ENCODE data around the gene ZRANB1.

The ZRANB1 gene

DNA sequence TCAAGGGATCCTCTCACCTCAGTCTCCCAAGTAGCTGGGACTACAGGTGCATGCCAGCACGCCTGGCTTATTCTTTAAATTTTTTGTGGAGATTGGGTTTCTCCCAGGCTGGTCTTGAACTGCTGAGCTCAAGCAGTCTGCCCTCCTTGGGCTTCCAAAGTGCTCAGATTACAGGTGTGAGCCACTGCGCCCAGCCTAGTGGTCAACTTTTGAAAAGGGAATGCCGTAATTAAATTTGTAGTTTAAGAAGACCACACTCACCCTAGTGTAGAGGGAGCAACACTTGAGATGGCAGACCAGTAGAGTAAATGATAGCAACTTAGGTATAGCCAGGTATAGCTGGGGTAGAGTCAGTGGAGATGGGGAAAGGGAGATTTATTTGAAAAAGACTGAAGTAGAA, 17.6 kb downstream of the ZRANB1 start:
- no peak for DNase-seq
- Histone ChIP-seq H3K36me3 (ENCODE audit: control insufficient read depth in 4 of 4, insufficient read depth in 4 of 4, low read length in 3 of 4) (peaks cover 0 to 2% (median 0%) of the 10 kb centered on the region in 4 experiments), H3K27ac (ENCODE audit: insufficient read depth in 1 of 2, low read depth in 1 of 2, low read length in 2 of 2, poor library complexity in 1 of 2, severe bottlenecking in 2 of 2) (no peak overlapping the region), H3K9me3 (ENCODE audit: control extremely low read depth in 1 of 5, control insufficient read depth in 4 of 5, insufficient read depth in 2 of 5, low read depth in 1 of 5, low read length in 4 of 5) (no peaks in the 10 kb centered on the region), H3K4me3 (ENCODE audit: control insufficient read depth in 1 of 7, extremely low read depth in 1 of 7, insufficient read depth in 4 of 7, low read depth in 2 of 7, low read length in 6 of 7) (no peak overlapping the region), H3K27me3 (replicated peaks in 2 of 5; ENCODE audit: control insufficient read depth in 4 of 5, insufficient read depth in 5 of 5, low read length in 4 of 5) (no peaks in the 10 kb centered on the region), H3K4me1 (ENCODE audit: control extremely low read depth in 1 of 4, control insufficient read depth in 4 of 4, insufficient read depth in 4 of 4, low read length in 3 of 4) (peaks cover 4 to 14% (median 12%) of the 10 kb centered on the region in 4 experiments)
- CTCF ChIA-PET: no interaction called here
- POLR2A ChIA-PET: no interaction called here
- WGBS (ENCODE audit: insufficient coverage): 100% methylated on average over 1 of the region's 3 CpGs

DNA sequence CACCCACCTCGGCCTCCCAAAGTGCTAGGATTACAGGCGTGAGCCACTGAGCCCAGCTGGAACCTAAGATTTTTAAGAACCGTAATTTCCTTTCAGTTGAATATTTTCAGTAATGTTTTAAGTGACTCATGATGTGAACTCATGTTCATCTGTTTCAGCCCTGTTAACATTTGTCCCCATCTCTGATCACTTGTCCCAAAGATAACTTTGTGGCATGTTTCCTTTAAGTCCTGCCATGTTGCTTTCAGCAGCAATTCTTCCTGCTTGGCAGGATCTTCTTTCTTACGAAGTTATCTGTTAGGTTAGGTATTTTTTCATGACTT, 19.3 kb downstream of the ZRANB1 start:
- WGBS (ENCODE audit: insufficient coverage): 100% methylated on average over 1 of the region's 4 CpGs
- H3K4me3 ChIP-seq (ENCODE audit: control insufficient read depth in 1 of 7, extremely low read depth in 1 of 7, insufficient read depth in 4 of 7, low read depth in 2 of 7, low read length in 6 of 7): no peak overlapping the region
- peaks cover 4 to 14% (median 12%) of the 10 kb centered on the region in 4 experiments for H3K4me1 ChIP-seq (ENCODE audit: control extremely low read depth in 1 of 4, control insufficient read depth in 4 of 4, insufficient read depth in 4 of 4, low read length in 3 of 4)
- CTCF ChIA-PET: no interaction called here
- DNase-seq: no peak
- peaks cover 0 to 5% (median 2%) of the 10 kb centered on the region in 4 experiments for H3K36me3 ChIP-seq (ENCODE audit: control insufficient read depth in 4 of 4, insufficient read depth in 4 of 4, low read length in 3 of 4)
- no peak overlapping the region for H3K27ac ChIP-seq (ENCODE audit: insufficient read depth in 1 of 2, low read depth in 1 of 2, low read length in 2 of 2, poor library complexity in 1 of 2, severe bottlenecking in 2 of 2)
- POLR2A ChIA-PET: no interaction called here
- no peaks in the 10 kb centered on the region for H3K27me3 ChIP-seq (replicated peaks in 2 of 5; ENCODE audit: control insufficient read depth in 4 of 5, insufficient read depth in 5 of 5, low read length in 4 of 5)
- H3K9me3 ChIP-seq (ENCODE audit: control extremely low read depth in 1 of 5, control insufficient read depth in 4 of 5, insufficient read depth in 2 of 5, low read depth in 1 of 5, low read length in 4 of 5): no peaks in the 10 kb centered on the region

DNA sequence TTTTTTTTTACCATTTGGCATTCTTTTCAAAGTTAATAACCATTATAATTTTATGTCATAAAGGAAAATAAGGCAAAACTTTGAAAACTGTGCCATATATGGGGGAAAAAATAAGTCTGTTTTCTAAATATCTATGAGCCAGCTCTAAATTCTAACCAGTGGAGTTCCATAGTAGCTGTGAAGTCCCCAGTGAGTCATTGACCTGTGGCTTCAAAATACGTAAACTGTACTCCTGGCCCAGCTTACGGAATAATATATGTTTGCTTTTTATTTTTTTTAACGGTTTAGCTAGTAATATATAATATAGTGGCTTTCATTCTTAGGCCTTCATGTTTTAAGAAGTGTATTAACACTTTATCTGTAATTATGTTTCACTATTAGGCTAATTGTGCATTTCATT, 20.5 kb downstream of the ZRANB1 start:
- POLR2A ChIA-PET: no interaction called here
- H3K4me1 ChIP-seq (ENCODE audit: control extremely low read depth in 1 of 4, control insufficient read depth in 4 of 4, insufficient read depth in 4 of 4, low read length in 3 of 4): peaks cover 3 to 6% (median 4%) of the 10 kb centered on the region in 4 experiments
- DNase-seq: no peak
- CTCF ChIA-PET: interaction anchor here (0.6 to 1.0 kb wide), 3 partner anchors 9 to 41 kb away, joined by 3 to 4 read pairs (median 3); no protein-coding TSS in a partner anchor
- no peak overlapping the region for H3K27ac ChIP-seq (ENCODE audit: insufficient read depth in 1 of 2, low read depth in 1 of 2, low read length in 2 of 2, poor library complexity in 1 of 2, severe bottlenecking in 2 of 2)
- H3K4me3 ChIP-seq (ENCODE audit: control insufficient read depth in 1 of 7, extremely low read depth in 1 of 7, insufficient read depth in 4 of 7, low read depth in 2 of 7, low read length in 6 of 7): no peak overlapping the region
- WGBS (ENCODE audit: insufficient coverage): no CpG with 5 or more reads among the region's 3 CpGs
- H3K27me3 ChIP-seq (replicated peaks in 2 of 5; ENCODE audit: control insufficient read depth in 4 of 5, insufficient read depth in 5 of 5, low read length in 4 of 5): no peaks in the 10 kb centered on the region
- H3K36me3 ChIP-seq (ENCODE audit: control insufficient read depth in 4 of 4, insufficient read depth in 4 of 4, low read length in 3 of 4): peaks cover 0 to 15% (median 11%) of the 10 kb centered on the region in 4 experiments
- H3K9me3 ChIP-seq (ENCODE audit: control extremely low read depth in 1 of 5, control insufficient read depth in 4 of 5, insufficient read depth in 2 of 5, low read depth in 1 of 5, low read length in 4 of 5): no peaks in the 10 kb centered on the region

DNA sequence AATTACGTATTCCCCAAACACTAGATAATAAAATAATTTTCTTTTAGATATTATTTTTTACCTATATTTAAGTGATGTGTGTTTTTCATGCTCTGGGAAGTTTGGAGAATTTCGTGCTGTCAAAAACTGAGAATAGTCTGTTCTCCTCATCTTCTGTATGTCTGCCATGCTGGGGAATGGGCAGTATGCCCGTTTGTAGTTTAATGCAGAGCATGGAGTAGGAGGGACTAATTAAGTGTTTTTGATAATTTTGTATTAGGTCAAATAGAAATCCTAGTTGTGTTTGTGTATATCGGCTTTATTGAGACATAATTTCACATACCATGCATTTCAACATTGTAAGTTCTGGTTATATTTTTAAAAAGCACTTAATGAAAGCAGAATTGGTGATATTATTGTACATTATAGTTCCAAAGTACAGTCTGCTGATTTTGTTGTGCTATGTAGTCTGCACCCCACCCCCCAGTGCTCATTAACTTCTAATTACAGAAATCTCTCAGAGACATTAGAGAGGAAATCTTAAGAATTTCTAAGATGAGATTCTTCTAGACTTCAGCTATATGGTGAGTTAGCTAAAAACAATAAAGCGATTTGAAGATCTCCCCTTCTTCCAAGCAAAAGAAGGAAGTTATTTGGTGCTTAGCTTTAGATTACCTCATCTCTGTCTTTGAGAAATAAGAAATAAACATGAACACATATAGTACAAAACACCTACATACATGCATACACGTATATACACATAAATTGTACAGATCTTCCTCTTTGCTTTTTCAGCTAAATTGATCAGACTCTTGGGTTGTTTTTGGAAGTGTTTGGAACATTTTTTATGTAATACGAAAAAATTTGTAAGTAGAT, 22.2 kb downstream of the ZRANB1 start:
- POLR2A ChIA-PET: no interaction called here
- Histone ChIP-seq H3K27me3 (replicated peaks in 2 of 5; ENCODE audit: control insufficient read depth in 4 of 5, insufficient read depth in 5 of 5, low read length in 4 of 5) (no peaks in the 10 kb centered on the region), H3K36me3 (ENCODE audit: control insufficient read depth in 4 of 4, insufficient read depth in 4 of 4, low read length in 3 of 4) (peaks cover 0 to 28% (median 17%) of the 10 kb centered on the region in 4 experiments), H3K4me3 (ENCODE audit: control insufficient read depth in 1 of 7, extremely low read depth in 1 of 7, insufficient read depth in 4 of 7, low read depth in 2 of 7, low read length in 6 of 7) (no peak overlapping the region), H3K9me3 (ENCODE audit: control extremely low read depth in 1 of 5, control insufficient read depth in 4 of 5, insufficient read depth in 2 of 5, low read depth in 1 of 5, low read length in 4 of 5) (no peaks in the 10 kb centered on the region), H3K4me1 (ENCODE audit: control extremely low read depth in 1 of 4, control insufficient read depth in 4 of 4, insufficient read depth in 4 of 4, low read length in 3 of 4) (peaks cover 0 to 3% (median 0%) of the 10 kb centered on the region in 4 experiments), H3K27ac (ENCODE audit: insufficient read depth in 1 of 2, low read depth in 1 of 2, low read length in 2 of 2, poor library complexity in 1 of 2, severe bottlenecking in 2 of 2) (no peak overlapping the region)
- 94% methylated on average over 2 of the region's 7 CpGs for WGBS (ENCODE audit: insufficient coverage)
- no peak for DNase-seq
- CTCF ChIA-PET: interaction anchor here (1.1 kb wide), 1 partner anchor 9 kb away, joined by 3 read pairs; no protein-coding TSS in a partner anchor

DNA sequence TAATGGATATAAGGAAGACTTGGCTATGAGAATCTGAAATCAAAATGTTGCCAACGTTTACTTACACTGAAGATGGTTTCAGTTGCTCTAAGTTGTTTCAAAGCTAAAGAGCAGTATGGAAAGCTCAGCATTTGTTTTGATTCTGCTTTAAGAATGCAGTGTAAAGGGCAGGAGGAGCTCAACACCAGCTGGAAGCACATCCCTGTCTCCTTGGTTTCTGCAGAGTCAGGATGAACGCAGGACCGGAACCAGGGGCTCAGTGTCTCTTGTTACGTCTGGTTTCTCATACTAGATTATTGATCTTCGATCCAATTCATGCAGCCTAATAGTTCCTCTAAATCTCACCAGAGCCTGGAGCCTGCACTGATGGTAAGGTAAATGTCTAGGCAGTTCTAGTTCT, 24.1 kb downstream of the ZRANB1 start:
- H3K9me3 ChIP-seq (ENCODE audit: control extremely low read depth in 1 of 5, control insufficient read depth in 4 of 5, insufficient read depth in 2 of 5, low read depth in 1 of 5, low read length in 4 of 5): no peaks in the 10 kb centered on the region
- no peak overlapping the region for H3K4me3 ChIP-seq (ENCODE audit: control insufficient read depth in 1 of 7, extremely low read depth in 1 of 7, insufficient read depth in 4 of 7, low read depth in 2 of 7, low read length in 6 of 7)
- H3K36me3 ChIP-seq (ENCODE audit: control insufficient read depth in 4 of 4, insufficient read depth in 4 of 4, low read length in 3 of 4): peaks cover 2 to 35% (median 23%) of the 10 kb centered on the region in 4 experiments
- WGBS (ENCODE audit: insufficient coverage): 100% methylated on average over 2 of the region's 5 CpGs
- DNase-seq: no peak
- ChIA-PET POLR2A (no interaction called here), CTCF (no interaction called here)
- no peak overlapping the region for H3K27ac ChIP-seq (ENCODE audit: insufficient read depth in 1 of 2, low read depth in 1 of 2, low read length in 2 of 2, poor library complexity in 1 of 2, severe bottlenecking in 2 of 2)
- H3K27me3 ChIP-seq (replicated peaks in 2 of 5; ENCODE audit: control insufficient read depth in 4 of 5, insufficient read depth in 5 of 5, low read length in 4 of 5): no peaks in the 10 kb centered on the region
- H3K4me1 ChIP-seq (ENCODE audit: control extremely low read depth in 1 of 4, control insufficient read depth in 4 of 4, insufficient read depth in 4 of 4, low read length in 3 of 4): peaks cover 0 to 3% (median 0%) of the 10 kb centered on the region in 4 experiments

DNA sequence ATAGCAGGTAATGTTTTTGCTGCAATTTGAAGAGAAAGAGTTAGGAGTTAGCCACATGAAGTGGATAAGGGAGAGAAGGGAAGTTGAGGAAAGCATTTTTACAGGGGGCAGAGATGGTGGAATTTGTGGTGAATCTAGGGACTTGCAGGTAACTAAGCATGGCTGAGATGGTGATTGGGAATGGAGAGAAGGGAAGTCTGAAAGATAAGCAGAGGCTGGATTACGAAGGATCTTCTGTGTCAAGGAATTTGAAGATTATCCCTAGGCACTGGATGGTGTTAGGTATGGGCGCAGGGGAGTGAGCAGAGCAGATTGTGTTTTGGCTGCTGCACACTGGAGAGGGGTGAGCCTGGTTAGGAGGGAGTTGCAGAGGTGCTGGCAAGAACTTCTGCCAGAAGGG, 25.3 kb downstream of the ZRANB1 start:
- no peak for DNase-seq
- no peak overlapping the region for H3K4me3 ChIP-seq (ENCODE audit: control insufficient read depth in 1 of 7, extremely low read depth in 1 of 7, insufficient read depth in 4 of 7, low read depth in 2 of 7, low read length in 6 of 7)
- peaks cover 0 to 3% (median 0%) of the 10 kb centered on the region in 4 experiments for H3K4me1 ChIP-seq (ENCODE audit: control extremely low read depth in 1 of 4, control insufficient read depth in 4 of 4, insufficient read depth in 4 of 4, low read length in 3 of 4)
- POLR2A ChIA-PET: no interaction called here
- H3K9me3 ChIP-seq (ENCODE audit: control extremely low read depth in 1 of 5, control insufficient read depth in 4 of 5, insufficient read depth in 2 of 5, low read depth in 1 of 5, low read length in 4 of 5): no peaks in the 10 kb centered on the region
- H3K27ac ChIP-seq (ENCODE audit: insufficient read depth in 1 of 2, low read depth in 1 of 2, low read length in 2 of 2, poor library complexity in 1 of 2, severe bottlenecking in 2 of 2): no peak overlapping the region
- WGBS (ENCODE audit: insufficient coverage): 95% methylated on average over 2 of the region's 2 CpGs
- peaks cover 7 to 33% (median 24%) of the 10 kb centered on the region in 4 experiments for H3K36me3 ChIP-seq (ENCODE audit: control insufficient read depth in 4 of 4, insufficient read depth in 4 of 4, low read length in 3 of 4)
- H3K27me3 ChIP-seq (replicated peaks in 2 of 5; ENCODE audit: control insufficient read depth in 4 of 5, insufficient read depth in 5 of 5, low read length in 4 of 5): no peaks in the 10 kb centered on the region
- CTCF ChIA-PET: no interaction called here

DNA sequence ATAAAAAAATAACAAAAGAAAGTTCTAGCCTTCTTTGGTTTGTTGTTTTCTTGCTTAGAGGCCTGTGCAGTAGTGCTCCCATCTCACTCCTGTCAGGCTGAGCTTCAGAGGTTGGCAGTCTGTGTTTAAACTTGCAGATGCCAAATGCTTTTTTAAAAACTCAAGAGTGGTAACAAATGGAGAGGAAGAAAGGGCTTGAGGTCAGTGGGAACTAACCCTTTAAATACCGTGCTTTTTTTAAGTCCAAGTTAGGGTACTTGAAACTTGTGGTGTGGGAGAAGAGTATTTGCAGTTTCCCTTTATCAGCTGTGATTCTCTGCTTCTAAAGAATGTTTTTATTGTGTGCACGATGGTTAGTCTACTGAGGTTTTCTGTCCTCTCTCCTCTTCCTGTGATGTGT, 29.4 kb downstream of the ZRANB1 start:
- 100% methylated on average over 1 of the region's 2 CpGs for WGBS (ENCODE audit: insufficient coverage)
- Histone ChIP-seq H3K4me3 (ENCODE audit: control insufficient read depth in 1 of 7, extremely low read depth in 1 of 7, insufficient read depth in 4 of 7, low read depth in 2 of 7, low read length in 6 of 7) (no peak overlapping the region), H3K4me1 (ENCODE audit: control extremely low read depth in 1 of 4, control insufficient read depth in 4 of 4, insufficient read depth in 4 of 4, low read length in 3 of 4) (peaks cover 0 to 5% (median 0%) of the 10 kb centered on the region in 4 experiments), H3K27me3 (replicated peaks in 2 of 5; ENCODE audit: control insufficient read depth in 4 of 5, insufficient read depth in 5 of 5, low read length in 4 of 5) (no peaks in the 10 kb centered on the region), H3K9me3 (ENCODE audit: control extremely low read depth in 1 of 5, control insufficient read depth in 4 of 5, insufficient read depth in 2 of 5, low read depth in 1 of 5, low read length in 4 of 5) (no peaks in the 10 kb centered on the region), H3K36me3 (ENCODE audit: control insufficient read depth in 4 of 4, insufficient read depth in 4 of 4, low read length in 3 of 4) (peaks cover 7 to 53% (median 38%) of the 10 kb centered on the region in 4 experiments), H3K27ac (ENCODE audit: insufficient read depth in 1 of 2, low read depth in 1 of 2, low read length in 2 of 2, poor library complexity in 1 of 2, severe bottlenecking in 2 of 2) (no peak overlapping the region)
- ChIA-PET CTCF (no interaction called here), POLR2A (no interaction called here)
- no peak for DNase-seq

Measured in common myeloid progenitor, CD34-positive (primary cell).